Subcutaneous adipose tissue (tissue), 4 donors: ENCODE measurements around the gene PUS7. TPM values are rescaled to one million over a fixed set of nuclear protein-coding genes. Genes with fewer than 3 reads are reported as not detected.

Experiments
- CTCF ChIP-seq: fragments of 450-650 bp; IDR thresholded peaks from one replicate; pipeline ENCODE4 v1.5.1; 2016; ENCODE audit warnings: low read depth, mild to moderate bottlenecking, control low read depth, antibody characterized with exemption, moderate library complexity
- total RNA-seq, 4 donors: library from RNA; depleted of rRNA; stranded (reverse); fragments of >200 nt; gene quantifications; one replicate each; pipeline ENCODE4 v1.1.0, GENCODE V29; 2016

PUS7 gene
- total RNA-seq, 4 donors from 2014 or later: 6.6 to 21.7 (median 8.5) TPM

GRCh38 chr7:105429746-105430612 is 92.1 kb downstream of the PUS7 start:
- TF ChIP-seq CTCF: no peak

DNA sequence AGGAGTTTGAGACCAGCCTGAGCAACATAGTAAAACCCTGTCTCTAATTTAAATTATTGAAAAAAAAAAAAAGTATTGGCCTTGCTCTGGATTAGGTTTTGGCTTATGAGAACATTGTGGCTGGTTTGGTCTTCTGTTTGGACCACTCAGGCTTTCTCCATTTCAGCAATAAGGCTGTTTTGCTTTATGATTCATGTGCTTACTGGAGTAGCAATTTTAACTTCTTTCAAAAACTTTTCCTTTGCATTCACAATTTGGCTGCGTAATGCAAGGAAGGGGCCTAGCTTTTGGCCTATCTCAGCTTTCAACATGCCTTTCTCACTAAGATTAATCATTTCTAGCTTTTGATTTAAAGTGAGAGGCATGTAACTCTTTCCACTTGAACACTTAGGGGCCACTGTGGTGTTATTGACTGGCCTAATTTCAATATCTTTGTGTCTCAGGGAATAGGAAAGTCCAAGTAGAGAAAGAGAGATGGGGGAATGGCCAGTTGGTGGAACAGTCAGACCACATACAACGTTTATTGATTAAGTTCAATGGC is 95.4 kb downstream of the PUS7 start:
- TF ChIP-seq CTCF: no peak

DNA sequence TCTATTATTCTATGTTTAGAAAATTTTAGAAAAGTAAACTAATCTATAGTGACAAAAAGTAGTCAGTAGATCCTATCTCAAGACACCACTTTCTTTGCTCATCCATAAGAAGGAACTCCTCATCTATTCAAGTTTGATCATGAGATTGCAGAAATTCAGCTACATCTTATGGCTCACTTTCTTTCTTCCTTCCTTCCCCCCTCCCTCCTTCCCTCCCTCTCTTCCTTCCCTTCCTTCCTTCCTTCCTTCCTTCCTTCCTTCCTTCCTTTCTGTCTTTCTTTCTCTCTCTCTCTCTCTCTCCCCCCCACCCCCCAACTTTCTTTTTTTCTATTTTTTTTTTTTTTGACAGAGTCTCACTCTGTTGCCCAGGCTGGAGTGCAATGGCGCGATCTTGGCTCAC is 98.1 kb downstream of the PUS7 start:
- no peak for TF ChIP-seq CTCF

DNA sequence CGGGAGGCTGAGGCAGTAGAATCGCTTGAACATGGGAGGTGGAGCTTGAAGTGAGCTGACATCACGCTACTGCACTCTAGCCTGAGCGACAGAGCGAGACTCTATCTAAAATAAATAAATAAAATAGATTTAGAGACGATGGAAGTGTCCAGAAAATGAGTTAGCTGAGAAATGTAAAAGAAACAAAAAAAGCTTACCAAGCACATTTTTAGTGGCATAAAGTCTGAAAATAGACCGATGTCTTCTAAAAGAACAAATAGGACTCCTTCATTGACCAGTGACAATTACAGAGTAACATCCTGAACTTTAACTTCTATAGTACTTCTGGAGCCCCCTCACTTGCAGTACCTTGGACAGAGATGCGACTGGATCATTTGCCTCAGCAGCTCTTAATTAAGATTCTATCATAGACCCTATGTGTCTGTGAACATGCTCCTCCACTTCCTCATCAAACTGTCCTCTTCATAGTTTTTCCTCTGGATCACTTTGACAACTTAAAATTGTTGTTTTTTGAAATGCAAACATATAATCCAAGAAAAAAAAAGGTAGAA is 108.1 kb downstream of the PUS7 start:
- TF ChIP-seq CTCF: no peak

DNA sequence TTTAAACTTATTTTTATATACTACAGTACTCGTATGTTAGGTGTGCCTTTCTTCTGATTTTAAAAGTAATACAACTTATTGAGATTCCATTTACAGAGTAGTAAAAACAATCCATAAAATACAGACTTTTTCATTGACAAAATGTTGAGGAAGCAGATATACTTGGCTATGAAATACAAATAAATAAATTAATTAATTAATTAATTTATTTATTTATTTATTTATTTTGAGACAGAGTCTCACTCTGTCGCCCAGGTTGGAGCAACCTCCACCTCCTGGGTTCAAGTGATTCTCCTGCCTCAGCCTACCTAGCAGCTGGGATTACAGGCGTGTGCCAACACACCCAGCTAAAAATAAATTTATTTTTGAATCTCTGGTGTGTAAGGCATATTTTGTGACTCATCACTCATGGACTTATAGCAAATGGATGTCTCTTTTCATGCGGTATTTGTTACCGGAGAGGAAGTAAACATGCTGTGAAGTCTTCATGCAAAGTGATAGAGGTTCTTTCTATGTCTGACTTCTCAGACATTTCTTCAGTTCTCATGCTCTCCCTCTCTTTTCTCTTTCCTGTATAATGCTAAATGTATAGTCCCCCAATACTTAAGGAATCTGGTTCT is 113.2 kb downstream of the PUS7 start:
- TF ChIP-seq CTCF: no peak

Other genes with a start within 250 kb of the PUS7 start
- gene SRPK2, start 133.3 kb downstream of the PUS7 start, total RNA-seq: 10 to 100 TPM; 39.6 to 66.9 (median 45.6) TPM
- 10 to 100 TPM; 13.9 to 21.7 (median 18.6) TPM for gene RINT1, start 9.9 kb upstream of the PUS7 start, total RNA-seq
- not detected for gene EFCAB10, start 59.2 kb upstream of the PUS7 start, total RNA-seq